ENCODE results near the gene PCOLCE2. TPM values are rescaled to one million over a fixed set of nuclear protein-coding genes. Genes with fewer than 3 reads are reported as not detected.

Gene PCOLCE2
- total and polyA plus RNA-seq, 12 donors = 49.9 to 143 (median 69.6) TPM

GRCh38 chr3:142904639-142905436, 16.0 kb upstream of the PCOLCE2 start:
- H3K4me1 ChIP-seq = peaks cover 0 to 20% (median 13%) of the 10 kb centered on the region in 9 donors
- H3K27ac ChIP-seq = peak overlapping the region in 1 of 10 donors; percentile 15
- no peak for DNase-seq
- H3K9me3 ChIP-seq = no peaks in the 10 kb centered on the region
- H3K27me3 ChIP-seq = no peaks in the 10 kb centered on the region
- no peak overlapping the region for H3K4me3 ChIP-seq
- WGBS, 2 donors = 65% methylated on average over 11 of the region's 11 CpGs
- TF ChIP-seq CTCF (IDR thresholded peaks at IDR 0.05) = peak in 5 of 9 donors; percentile 7 to 45 (median 15)
- peak in 6 of 8 donors; percentile 31 to 88 (median 47) for ATAC-seq
- no peaks in the 10 kb centered on the region for H3K36me3 ChIP-seq
- intact Hi-C loops (cut with DNase I) = no loop called here

GRCh38 chr3:142902356-142902755, 13.5 kb upstream of the PCOLCE2 start:
- no peaks in the 10 kb centered on the region for H3K27me3 ChIP-seq
- no peak for DNase-seq
- TF ChIP-seq CTCF (IDR thresholded peaks at IDR 0.05) = no peak
- no peaks in the 10 kb centered on the region for H3K9me3 ChIP-seq
- WGBS, 2 donors = 61 to 78% methylated on average over 2 of the region's 2 CpGs
- peaks cover 0 to 14% (median 9%) of the 10 kb centered on the region in 9 donors for H3K4me1 ChIP-seq
- no peaks in the 10 kb centered on the region for H3K36me3 ChIP-seq
- no peak overlapping the region for H3K4me3 ChIP-seq
- peak overlapping the region in 2 of 10 donors; percentile 38 to 51 for H3K27ac ChIP-seq
- intact Hi-C loops (cut with DNase I) = no loop called here
- ATAC-seq = peak in 1 of 8 donors; percentile 33

GRCh38 chr3:142898346-142899213, 9.7 kb upstream of the PCOLCE2 start:
- H3K27me3 ChIP-seq = no peaks in the 10 kb centered on the region
- H3K9me3 ChIP-seq = no peaks in the 10 kb centered on the region
- no peak overlapping the region for H3K4me3 ChIP-seq
- ATAC-seq (peak in 3 of 8 donors; percentile 55 to 73 (median 68)), DNase-seq (no peak)
- no peak for TF ChIP-seq CTCF (IDR thresholded peaks at IDR 0.05)
- intact Hi-C loops (cut with DNase I) = no loop called here
- H3K27ac ChIP-seq = no peak overlapping the region
- WGBS, 2 donors = 80 to 82% methylated on average over 3 of the region's 3 CpGs
- no peaks in the 10 kb centered on the region for H3K36me3 ChIP-seq
- peaks cover 0 to 11% (median 6%) of the 10 kb centered on the region in 9 donors for H3K4me1 ChIP-seq

GRCh38 chr3:142897807-142898206, 8.9 kb upstream of the PCOLCE2 start:
- H3K4me3 ChIP-seq = no peak overlapping the region
- H3K9me3 ChIP-seq = no peaks in the 10 kb centered on the region
- no peak for TF ChIP-seq CTCF (IDR thresholded peaks at IDR 0.05)
- ATAC-seq (peak in 2 of 8 donors; percentile 45 to 73), DNase-seq (no peak)
- no peaks in the 10 kb centered on the region for H3K27me3 ChIP-seq
- intact Hi-C loops (cut with DNase I) = no loop called here
- H3K27ac ChIP-seq = no peak overlapping the region
- 48 to 55% methylated on average over 2 of the region's 2 CpGs for WGBS, 2 donors
- peaks cover 0 to 11% (median 3%) of the 10 kb centered on the region in 9 donors for H3K4me1 ChIP-seq
- no peaks in the 10 kb centered on the region for H3K36me3 ChIP-seq

Measured in heart right ventricle (tissue), 16 donors.